Calu3 (cell line): Measurements from ENCODE around the gene LUZP2. TPM values are rescaled to one million over a fixed set of nuclear protein-coding genes. Genes with fewer than 3 reads are reported as not detected.

Experiments used
- BruUV-seq: library from RNA; stranded (reverse); fragments of 400-500 nt; replicated peaks from 2 replicates; lab custom pipeline; 2021; lab: Mats Ljungman, UMichigan
- CTCF ChIA-PET: fragments of 300-600 bp; sonication (Branson Sonifier 250); formaldehyde crosslinking; loops from one replicate; lab custom pipeline; 2022; ENCODE audit warnings: antibody characterized with exemption; lab: Charles Lee
- DNase-seq: peaks from one replicate; pipeline ENCODE4 v3.0.0; 2022
- H3K27ac Mint-ChIP-seq: one replicate; pipeline ENCODE4 v1.8.0; 2022; ENCODE audit warnings: mixed read lengths; ENCODE audit not compliant: unreplicated experiment
- H3K27me3 Mint-ChIP-seq: one replicate; pipeline ENCODE4 v1.8.0; 2022; ENCODE audit warnings: mixed read lengths; ENCODE audit not compliant: unreplicated experiment
- H3K36me3 Mint-ChIP-seq: one replicate; pipeline ENCODE4 v1.8.0; 2022; ENCODE audit warnings: mild to moderate bottlenecking, moderate library complexity, mixed read lengths; ENCODE audit not compliant: insufficient read depth, unreplicated experiment
- H3K4me1 Mint-ChIP-seq: one replicate; pipeline ENCODE4 v1.8.0; 2022; ENCODE audit warnings: mild to moderate bottlenecking, low read depth, mixed read lengths; ENCODE audit not compliant: unreplicated experiment
- H3K4me3 Mint-ChIP-seq: one replicate; pipeline ENCODE4 v1.8.0; 2022; ENCODE audit warnings: mild to moderate bottlenecking, low read depth, moderate library complexity, mixed read lengths; ENCODE audit not compliant: unreplicated experiment
- H3K9me3 Mint-ChIP-seq: one replicate; pipeline ENCODE4 v1.8.0; 2022; ENCODE audit warnings: low read depth, mixed read lengths; ENCODE audit not compliant: unreplicated experiment
- intact Hi-C: fragments of 100-400 bp; cut with micrococcal nuclease; formaldehyde crosslinking; loops from one replicate; pipeline ENCODE4 v1.10.0; 2022; ENCODE audit not compliant: unreplicated experiment
- total RNA-seq: library from RNA; stranded (reverse); gene quantifications from 2 replicates; pipeline ENCODE4 v1.2.3, GENCODE V29; 2022
- TF ChIP-seq, protein P1 (sequence below): fragments of 200-600 bp; IDR thresholded peaks from one replicate; pipeline ENCODE4 v1.8.0; 2022; ENCODE audit warnings: antibody characterized with exemption; ENCODE audit not compliant: unreplicated experiment

Gene LUZP2
- total RNA-seq, 1 experiment from 2014 or later = 0.73 TPM

DNA sequence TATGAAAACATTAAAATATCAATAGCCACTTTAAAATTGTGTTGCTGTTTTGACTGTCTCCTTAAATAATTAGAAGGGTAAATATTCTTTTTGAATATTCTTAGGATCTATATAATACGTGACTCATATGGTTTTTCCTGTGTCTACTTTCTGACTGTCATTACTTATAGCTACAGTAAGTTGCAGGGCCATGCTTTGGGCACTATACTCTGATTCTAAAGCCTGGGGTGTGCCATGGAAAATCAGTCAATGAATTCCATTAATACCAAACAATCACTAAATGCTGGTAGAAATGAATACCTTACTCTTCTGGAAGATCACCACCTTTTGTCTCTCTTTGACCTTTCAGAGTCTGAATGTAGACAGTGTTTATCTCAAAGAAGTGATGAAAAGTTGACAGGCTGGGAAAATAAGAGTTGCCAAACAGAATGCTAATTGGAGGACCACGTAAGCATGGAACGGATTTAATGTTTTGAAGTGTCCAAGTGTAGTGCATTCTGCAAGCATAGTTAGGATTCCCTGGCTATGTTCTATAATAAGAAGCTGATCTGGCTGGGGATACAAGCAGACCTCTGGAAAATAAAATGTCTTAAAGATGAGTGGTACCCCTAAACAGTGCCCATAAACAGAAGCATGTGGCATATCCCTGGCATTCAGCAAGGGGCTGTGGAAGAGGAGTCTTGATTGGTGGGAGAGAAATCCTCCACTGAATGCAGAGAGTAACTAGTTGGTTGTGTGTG, 16.8 kb downstream of the LUZP2 start:
- no peak overlapping the region for H3K4me3 Mint-ChIP-seq
- DNase-seq = no peak
- no peaks in the 10 kb centered on the region for H3K36me3 Mint-ChIP-seq
- H3K9me3 Mint-ChIP-seq = no peaks in the 10 kb centered on the region
- intact Hi-C loops = no loop called here
- no peak overlapping the region for H3K27ac Mint-ChIP-seq
- TF ChIP-seq, protein P1, sequence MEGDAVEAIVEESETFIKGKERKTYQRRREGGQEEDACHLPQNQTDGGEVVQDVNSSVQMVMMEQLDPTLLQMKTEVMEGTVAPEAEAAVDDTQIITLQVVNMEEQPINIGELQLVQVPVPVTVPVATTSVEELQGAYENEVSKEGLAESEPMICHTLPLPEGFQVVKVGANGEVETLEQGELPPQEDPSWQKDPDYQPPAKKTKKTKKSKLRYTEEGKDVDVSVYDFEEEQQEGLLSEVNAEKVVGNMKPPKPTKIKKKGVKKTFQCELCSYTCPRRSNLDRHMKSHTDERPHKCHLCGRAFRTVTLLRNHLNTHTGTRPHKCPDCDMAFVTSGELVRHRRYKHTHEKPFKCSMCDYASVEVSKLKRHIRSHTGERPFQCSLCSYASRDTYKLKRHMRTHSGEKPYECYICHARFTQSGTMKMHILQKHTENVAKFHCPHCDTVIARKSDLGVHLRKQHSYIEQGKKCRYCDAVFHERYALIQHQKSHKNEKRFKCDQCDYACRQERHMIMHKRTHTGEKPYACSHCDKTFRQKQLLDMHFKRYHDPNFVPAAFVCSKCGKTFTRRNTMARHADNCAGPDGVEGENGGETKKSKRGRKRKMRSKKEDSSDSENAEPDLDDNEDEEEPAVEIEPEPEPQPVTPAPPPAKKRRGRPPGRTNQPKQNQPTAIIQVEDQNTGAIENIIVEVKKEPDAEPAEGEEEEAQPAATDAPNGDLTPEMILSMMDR = no peak
- H3K27me3 Mint-ChIP-seq = no peaks in the 10 kb centered on the region
- no TSS peak for BruUV-seq
- peaks cover 34% of the 10 kb centered on the region for H3K4me1 Mint-ChIP-seq
- CTCF ChIA-PET = interaction anchor here (0.6 kb wide), 1 partner anchor 1681 kb away, joined by 3 read pairs; no protein-coding TSS in a partner anchor

- Mint-ChIP-seq H3K27me3 (no peaks in the 10 kb centered on the region), H3K27ac (no peak overlapping the region), H3K36me3 (no peaks in the 10 kb centered on the region), H3K4me3 (no peak overlapping the region), H3K4me1 (peaks cover 34% of the 10 kb centered on the region), H3K9me3 (no peaks in the 10 kb centered on the region)
- intact Hi-C loops = no loop called here
- no TSS peak for BruUV-seq
- TF ChIP-seq, protein P1 = no peak
- DNase-seq = no peak
- CTCF ChIA-PET = interaction anchor here (0.6 kb wide), 1 partner anchor 662 kb away, joined by 6 read pairs; no protein-coding TSS in a partner anchor
Measured at GRCh38 chr11:24514219-24514594, 17.4 kb downstream of the LUZP2 start.

GRCh38 chr11:24515632-24516031, 18.8 kb downstream of the LUZP2 start:
- Mint-ChIP-seq H3K36me3 (no peaks in the 10 kb centered on the region), H3K27me3 (no peaks in the 10 kb centered on the region), H3K4me3 (no peak overlapping the region), H3K9me3 (no peaks in the 10 kb centered on the region), H3K4me1 (peaks cover 34% of the 10 kb centered on the region), H3K27ac (no peak overlapping the region)
- DNase-seq = no peak
- TF ChIP-seq, protein P1 = no peak
- CTCF ChIA-PET = no interaction called here
- intact Hi-C loops = loop anchor here (5.0 kb wide), 1 partner anchor 72 kb away; no protein-coding TSS in a partner anchor
- no TSS peak for BruUV-seq

- H3K4me1 Mint-ChIP-seq = peaks cover 24% of the 10 kb centered on the region
- no peaks in the 10 kb centered on the region for H3K9me3 Mint-ChIP-seq
- H3K27ac Mint-ChIP-seq = no peak overlapping the region
- TF ChIP-seq, protein P1 = no peak
- CTCF ChIA-PET = no interaction called here
- no peaks in the 10 kb centered on the region for H3K36me3 Mint-ChIP-seq
- no peak overlapping the region for H3K4me3 Mint-ChIP-seq
- H3K27me3 Mint-ChIP-seq = no peaks in the 10 kb centered on the region
- BruUV-seq = no TSS peak
- intact Hi-C loops = loop anchor here (5.0 kb wide), 1 partner anchor 71 kb away; no protein-coding TSS in a partner anchor
- no peak for DNase-seq
Measured at GRCh38 chr11:24516638-24517037, 19.8 kb downstream of the LUZP2 start.
